BLaER1 (cell line): ENCODE measurements around the gene LOC101059915.
"Not testable (repeated sequence)": the region's sequence is repeated elsewhere in the genome, so short reads cannot be mapped to it uniquely, and the experiment has no call there.

ENCODE experiments used
- H3K27ac ChIP-seq: shearing (Covaris generic); formaldehyde crosslinking; 2 replicates; pipeline ENCODE4 v1.8.1; 2022
- H3K27me3 ChIP-seq: shearing (Covaris generic); formaldehyde crosslinking; 2 replicates; pipeline ENCODE4 v1.8.1; 2022
- H3K36me3 ChIP-seq: shearing (Covaris generic); formaldehyde crosslinking; 2 replicates; pipeline ENCODE4 v1.8.1; 2022
- H3K4me1 ChIP-seq: shearing (Covaris generic); formaldehyde crosslinking; 2 replicates; pipeline ENCODE4 v1.8.1; 2022
- H3K4me2 ChIP-seq: shearing (Covaris generic); formaldehyde crosslinking; 2 replicates; pipeline ENCODE4 v1.8.1; 2022
- H3K4me3 ChIP-seq: shearing (Covaris generic); formaldehyde crosslinking; 2 replicates; pipeline ENCODE4 v1.8.1; 2022
- H3K9ac ChIP-seq: shearing (Covaris generic); formaldehyde crosslinking; 2 replicates; pipeline ENCODE4 v1.8.1; 2022
- H3K9me3 ChIP-seq: shearing (Covaris generic); formaldehyde crosslinking; 2 replicates; pipeline ENCODE4 v1.8.1; 2022
- H4K20me1 ChIP-seq: shearing (Covaris generic); formaldehyde crosslinking; 2 replicates; pipeline ENCODE4 v1.8.1; 2022
- Cebpa-rat ChIP-seq: shearing (Covaris generic); IDR thresholded peaks from 2 replicates; pipeline ENCODE4 v1.8.1; 2022

LOC101059915 gene

GRCh38 chrX:71661919-71662318, 5.4 kb upstream of the LOC101059915 start:
- H3K9me3 ChIP-seq = peaks cover 4% of the 10 kb centered on the region; the same call in 1 of the 2 replicates
- no peak overlapping the region for H3K27ac ChIP-seq
- no peak for TF ChIP-seq Cebpa-rat
- H3K36me3 ChIP-seq = no peaks in the 10 kb centered on the region
- no peak overlapping the region for H3K9ac ChIP-seq
- H4K20me1 ChIP-seq = peaks cover 53% of the 10 kb centered on the region
- no peak overlapping the region for H3K4me3 ChIP-seq
- H3K27me3 ChIP-seq = peaks cover 89% of the 10 kb centered on the region
- peaks cover 21% of the 10 kb centered on the region for H3K4me1 ChIP-seq
- peak overlapping the region; percentile 40; the same call in 1 of the 2 replicates for H3K4me2 ChIP-seq

GRCh38 chrX:71662654-71663053, 4.7 kb upstream of the LOC101059915 start:
- not testable (repeated sequence) for H3K27ac ChIP-seq, H3K36me3 ChIP-seq, H3K9ac ChIP-seq, H3K4me3 ChIP-seq
- H3K4me2 ChIP-seq = peak overlapping the region; percentile 40
- peaks cover 83% of the 10 kb centered on the region for H3K27me3 ChIP-seq
- H3K4me1 ChIP-seq = peaks cover 21% of the 10 kb centered on the region
- H3K9me3 ChIP-seq = peaks cover 11% of the 10 kb centered on the region; the same call in 1 of the 2 replicates
- peaks cover 53% of the 10 kb centered on the region for H4K20me1 ChIP-seq

GRCh38 chrX:71663238-71663637, 4.1 kb upstream of the LOC101059915 start:
- H4K20me1 ChIP-seq = peaks cover 53% of the 10 kb centered on the region
- H3K9ac ChIP-seq, H3K4me2 ChIP-seq, H3K36me3 ChIP-seq, H3K27ac ChIP-seq, H3K4me3 ChIP-seq: not testable (repeated sequence)
- H3K27me3 ChIP-seq = peaks cover 83% of the 10 kb centered on the region
- peaks cover 22% of the 10 kb centered on the region for H3K4me1 ChIP-seq
- peaks cover 17% of the 10 kb centered on the region; the same call in 1 of the 2 replicates for H3K9me3 ChIP-seq

- peaks cover 32% of the 10 kb centered on the region for H3K4me1 ChIP-seq
- peaks cover 19% of the 10 kb centered on the region; the same call in 1 of the 2 replicates for H3K9me3 ChIP-seq
- not testable (repeated sequence) for H3K27ac ChIP-seq, H3K4me2 ChIP-seq, H3K4me3 ChIP-seq, H3K9ac ChIP-seq, H3K36me3 ChIP-seq
- peaks cover 45% of the 10 kb centered on the region for H4K20me1 ChIP-seq
- peaks cover 83% of the 10 kb centered on the region for H3K27me3 ChIP-seq
Measured at GRCh38 chrX:71664202-71664601, 3.1 kb upstream of the LOC101059915 start.

GRCh38 chrX:71664889-71665491, 2.4 kb upstream of the LOC101059915 start:
- no peaks in the 10 kb centered on the region for H3K36me3 ChIP-seq
- H4K20me1 ChIP-seq = peaks cover 51% of the 10 kb centered on the region
- H3K27me3 ChIP-seq = peaks cover 83% of the 10 kb centered on the region
- no peak overlapping the region for H3K4me2 ChIP-seq
- H3K9me3 ChIP-seq = peaks cover 19% of the 10 kb centered on the region; the same call in 1 of the 2 replicates
- peaks cover 33% of the 10 kb centered on the region for H3K4me1 ChIP-seq
- H3K27ac ChIP-seq = no peak overlapping the region
- no peak for TF ChIP-seq Cebpa-rat
- no peak overlapping the region for H3K9ac ChIP-seq
- no peak overlapping the region for H3K4me3 ChIP-seq

- H3K4me1 ChIP-seq = peaks cover 33% of the 10 kb centered on the region
- H4K20me1 ChIP-seq = peaks cover 52% of the 10 kb centered on the region
- no peak overlapping the region for H3K27ac ChIP-seq
- H3K4me3 ChIP-seq = no peak overlapping the region
- no peak for TF ChIP-seq Cebpa-rat
- H3K4me2 ChIP-seq = peak overlapping the region; percentile 28
- H3K9ac ChIP-seq = no peak overlapping the region
- peaks cover 19% of the 10 kb centered on the region; the same call in 1 of the 2 replicates for H3K9me3 ChIP-seq
- H3K27me3 ChIP-seq = peaks cover 83% of the 10 kb centered on the region
- no peaks in the 10 kb centered on the region for H3K36me3 ChIP-seq
Measured at GRCh38 chrX:71665747-71666146, 1.6 kb upstream of the LOC101059915 start.

GRCh38 chrX:71666240-71667223, 814 bp upstream of the LOC101059915 start:
- TF ChIP-seq Cebpa-rat = no peak
- no peaks in the 10 kb centered on the region for H3K36me3 ChIP-seq
- peak overlapping the region; percentile 28 for H3K4me2 ChIP-seq
- no peak overlapping the region for H3K27ac ChIP-seq
- peaks cover 51% of the 10 kb centered on the region for H4K20me1 ChIP-seq
- H3K4me3 ChIP-seq = no peak overlapping the region
- H3K4me1 ChIP-seq = peaks cover 33% of the 10 kb centered on the region
- peaks cover 19% of the 10 kb centered on the region; the same call in 1 of the 2 replicates for H3K9me3 ChIP-seq
- peaks cover 83% of the 10 kb centered on the region for H3K27me3 ChIP-seq
- H3K9ac ChIP-seq = no peak overlapping the region

GRCh38 chrX:71668248-71668595, 876 bp downstream of the LOC101059915 start:
- no peak overlapping the region for H3K27ac ChIP-seq

GRCh38 chrX:71669492-71669891, 2.1 kb downstream of the LOC101059915 start:
- Histone ChIP-seq H3K4me1 (peaks cover 22% of the 10 kb centered on the region), H3K4me2 (peak overlapping the region; percentile 60), H3K9ac (no peak overlapping the region), H4K20me1 (peaks cover 26% of the 10 kb centered on the region; the same call in 1 of the 2 replicates), H3K4me3 (no peak overlapping the region), H3K27ac (no peak overlapping the region), H3K27me3 (peaks cover 87% of the 10 kb centered on the region), H3K36me3 (no peaks in the 10 kb centered on the region), H3K9me3 (peaks cover 19% of the 10 kb centered on the region; the same call in 1 of the 2 replicates)
- TF ChIP-seq Cebpa-rat = no peak

More at GRCh38 chrX:71668248-71668595, 876 bp downstream of the LOC101059915 start:
- TF ChIP-seq Cebpa-rat = no peak
- no peak overlapping the region for H3K9ac ChIP-seq
- H3K9me3 ChIP-seq = peaks cover 19% of the 10 kb centered on the region; the same call in 1 of the 2 replicates
- H3K4me1 ChIP-seq = peaks cover 22% of the 10 kb centered on the region
- H3K27me3 ChIP-seq = peaks cover 84% of the 10 kb centered on the region
- H3K4me3 ChIP-seq = no peak overlapping the region
- peak overlapping the region; percentile 60 for H3K4me2 ChIP-seq
- H3K36me3 ChIP-seq = no peaks in the 10 kb centered on the region
- H4K20me1 ChIP-seq = peaks cover 39% of the 10 kb centered on the region; the same call in 1 of the 2 replicates

- peaks cover 88% of the 10 kb centered on the region for H3K27me3 ChIP-seq
- H3K4me3 ChIP-seq, H3K36me3 ChIP-seq, H3K9ac ChIP-seq, H3K4me2 ChIP-seq, H3K27ac ChIP-seq: not testable (repeated sequence)
- peaks cover 21% of the 10 kb centered on the region; the same call in 1 of the 2 replicates for H3K9me3 ChIP-seq
- H3K4me1 ChIP-seq = peaks cover 22% of the 10 kb centered on the region
- peaks cover 25% of the 10 kb centered on the region; the same call in 1 of the 2 replicates for H4K20me1 ChIP-seq
Measured at GRCh38 chrX:71669947-71670346, 2.6 kb downstream of the LOC101059915 start.
